Suprapubic skin (tissue), 3 donors: ENCODE measurements around the gene PTPRM.

Source experiments
- CTCF ChIP-seq, 2 donors: fragments of 200-600 bp in 1 of 2; fragments of 450-650 bp in 1 of 2; sonication (generic) in 1 of 2; IDR thresholded peaks; one replicate each; pipeline ENCODE4 v1.5.1; 2016 to 2019; ENCODE audit warnings: antibody characterized with exemption in 2 of 2, mild to moderate bottlenecking in 1 of 2, moderate library complexity in 1 of 2
- EP300 ChIP-seq: sonication (generic); formaldehyde crosslinking; IDR thresholded peaks from one replicate; pipeline ENCODE4 v1.6.1; 2017; ENCODE audit warnings: antibody characterized with exemption

- no peak for TF ChIP-seq EP300
- TF ChIP-seq CTCF (IDR thresholded peaks at IDR 0.05): no peak
Observed at GRCh38 chr18:8140841-8141501, 573.9 kb downstream of the PTPRM start.
